ENCODE measurements around the gene NUP50.

NUP50 gene, protein sequence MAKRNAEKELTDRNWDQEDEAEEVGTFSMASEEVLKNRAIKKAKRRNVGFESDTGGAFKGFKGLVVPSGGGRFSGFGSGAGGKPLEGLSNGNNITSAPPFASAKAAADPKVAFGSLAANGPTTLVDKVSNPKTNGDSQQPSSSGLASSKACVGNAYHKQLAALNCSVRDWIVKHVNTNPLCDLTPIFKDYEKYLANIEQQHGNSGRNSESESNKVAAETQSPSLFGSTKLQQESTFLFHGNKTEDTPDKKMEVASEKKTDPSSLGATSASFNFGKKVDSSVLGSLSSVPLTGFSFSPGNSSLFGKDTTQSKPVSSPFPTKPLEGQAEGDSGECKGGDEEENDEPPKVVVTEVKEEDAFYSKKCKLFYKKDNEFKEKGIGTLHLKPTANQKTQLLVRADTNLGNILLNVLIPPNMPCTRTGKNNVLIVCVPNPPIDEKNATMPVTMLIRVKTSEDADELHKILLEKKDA

GRCh38 chr22:45163451-45164269, at the start of gene NUP50:
Gene NUP50, plus strand, starts transcription at chr22:45163925. Its CDS starts 4,253 bp downstream, at chr22:45168178.
- peak; percentile 95 for DNase-seq

- DNase-seq: no peak
Observed at GRCh38 chr22:45120440-45120839, 43.3 kb upstream of the NUP50 start.

DNA sequence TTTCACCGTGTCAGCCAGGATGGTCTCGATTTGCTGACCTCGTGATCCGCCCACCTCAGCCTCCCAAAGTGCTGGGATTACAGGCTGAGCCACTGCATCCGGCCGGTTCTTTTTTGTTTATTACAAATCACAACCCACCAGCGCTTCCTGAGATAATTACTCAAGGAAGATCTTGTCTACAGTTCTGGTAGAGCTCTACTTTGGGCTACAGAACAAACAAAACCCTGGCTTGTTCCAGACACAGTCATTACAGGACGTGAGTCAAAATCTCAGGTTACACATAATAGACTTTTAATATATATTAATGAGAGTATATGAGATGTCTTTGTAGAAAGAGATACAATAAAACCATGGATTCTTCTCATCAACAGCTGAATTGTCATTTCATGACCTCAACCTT, 42.8 kb upstream of the NUP50 start:
- no peak for DNase-seq

DNA sequence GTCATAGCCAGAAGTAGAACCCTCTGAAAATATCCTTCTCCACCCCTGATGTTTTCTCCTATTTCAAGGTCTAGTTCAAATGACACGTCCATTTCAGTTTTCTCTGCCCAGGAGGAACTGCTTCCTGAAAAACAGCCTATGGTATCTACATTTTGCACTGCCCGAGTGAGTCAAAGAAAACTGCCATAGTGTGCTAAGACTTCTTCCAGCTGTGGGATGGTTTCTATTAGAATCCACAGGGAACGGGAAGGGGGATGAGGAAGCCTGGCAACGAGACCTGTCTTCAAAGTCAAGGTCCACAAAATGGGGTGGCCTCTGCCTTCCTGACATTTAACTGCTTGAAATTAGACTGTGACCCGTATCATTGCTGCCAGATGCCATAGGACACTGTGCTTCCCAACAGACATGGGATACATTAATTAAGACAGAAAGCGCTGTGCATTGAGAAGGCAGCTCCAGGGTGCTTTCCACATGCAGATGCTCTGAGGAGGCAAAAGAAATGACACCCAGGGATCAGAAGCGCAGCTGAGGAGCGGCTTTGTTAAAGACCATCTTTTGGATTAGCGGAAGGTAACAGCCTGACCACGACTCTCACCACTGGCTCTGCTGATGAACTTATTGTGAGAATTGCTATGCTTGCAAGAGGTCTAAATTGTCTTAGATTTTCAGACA, 39.4 kb upstream of the NUP50 start:
- no peak for DNase-seq

GRCh38 chr22:45125188-45125587, 38.5 kb upstream of the NUP50 start:
- DNase-seq: no peak

GRCh38 chr22:45127866-45128265, 35.9 kb upstream of the NUP50 start:
- DNase-seq: no peak

GRCh38 chr22:45129703-45130524, 33.8 kb upstream of the NUP50 start:
- no peak for DNase-seq

DNA sequence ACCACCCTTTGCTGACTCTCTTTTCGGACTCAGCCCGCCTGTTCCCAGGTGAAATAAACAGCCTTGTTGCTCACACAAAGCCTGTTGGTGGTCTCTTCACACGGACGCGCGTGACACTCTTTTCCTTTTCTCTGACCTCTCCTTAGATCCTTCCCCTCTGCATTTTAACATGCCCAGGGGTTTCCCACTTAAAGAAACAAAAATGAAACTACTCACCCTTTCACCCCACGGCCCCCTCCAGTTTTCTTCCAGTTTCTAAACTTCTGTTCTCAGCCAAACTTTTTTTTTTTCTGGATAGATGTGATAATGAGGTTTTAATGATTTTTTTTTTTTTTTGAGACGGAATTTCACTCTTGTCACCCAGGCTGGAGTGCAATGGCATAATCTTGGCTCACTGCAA, 32.8 kb upstream of the NUP50 start:
- DNase-seq: no peak

- no peak for DNase-seq
Observed at GRCh38 chr22:45131749-45132148, 32.0 kb upstream of the NUP50 start.

- DNase-seq: no peak
Observed at GRCh38 chr22:45134313-45134712, 29.4 kb upstream of the NUP50 start.

- no peak for DNase-seq
Observed at GRCh38 chr22:45136594-45136993, 27.1 kb upstream of the NUP50 start.

- no peak for DNase-seq
Observed at GRCh38 chr22:45139693-45140092, 24.0 kb upstream of the NUP50 start.

- DNase-seq: no peak
Observed at GRCh38 chr22:45142376-45142775, 21.3 kb upstream of the NUP50 start.

GRCh38 chr22:45144916-45145315, 18.8 kb upstream of the NUP50 start:
- DNase-seq: no peak

GRCh38 chr22:45149671-45150070, 14.1 kb upstream of the NUP50 start:
- DNase-seq: no peak

- no peak for DNase-seq
Observed at GRCh38 chr22:45150139-45150538, 13.6 kb upstream of the NUP50 start.

- no peak for DNase-seq
Observed at GRCh38 chr22:45151503-45151902, 12.2 kb upstream of the NUP50 start.

DNA sequence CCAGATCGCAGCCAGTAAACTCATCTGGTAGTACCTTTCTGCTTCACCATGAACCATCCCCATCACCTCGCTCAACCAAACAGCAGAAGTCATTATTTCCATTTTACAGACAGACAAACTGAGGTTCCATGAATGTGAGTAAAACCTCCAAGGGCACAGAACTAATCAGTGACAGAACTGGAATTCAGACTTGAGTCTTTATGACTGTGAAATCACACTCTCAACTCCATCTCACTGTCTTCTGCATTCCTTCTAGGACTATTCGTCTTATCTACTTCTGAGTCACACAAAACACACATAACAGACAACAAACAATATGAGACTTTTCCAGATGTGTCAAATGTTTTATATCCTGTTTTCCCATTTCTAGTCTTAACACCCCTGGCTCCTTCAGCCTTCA, 9.3 kb upstream of the NUP50 start:
- DNase-seq: no peak

DNA sequence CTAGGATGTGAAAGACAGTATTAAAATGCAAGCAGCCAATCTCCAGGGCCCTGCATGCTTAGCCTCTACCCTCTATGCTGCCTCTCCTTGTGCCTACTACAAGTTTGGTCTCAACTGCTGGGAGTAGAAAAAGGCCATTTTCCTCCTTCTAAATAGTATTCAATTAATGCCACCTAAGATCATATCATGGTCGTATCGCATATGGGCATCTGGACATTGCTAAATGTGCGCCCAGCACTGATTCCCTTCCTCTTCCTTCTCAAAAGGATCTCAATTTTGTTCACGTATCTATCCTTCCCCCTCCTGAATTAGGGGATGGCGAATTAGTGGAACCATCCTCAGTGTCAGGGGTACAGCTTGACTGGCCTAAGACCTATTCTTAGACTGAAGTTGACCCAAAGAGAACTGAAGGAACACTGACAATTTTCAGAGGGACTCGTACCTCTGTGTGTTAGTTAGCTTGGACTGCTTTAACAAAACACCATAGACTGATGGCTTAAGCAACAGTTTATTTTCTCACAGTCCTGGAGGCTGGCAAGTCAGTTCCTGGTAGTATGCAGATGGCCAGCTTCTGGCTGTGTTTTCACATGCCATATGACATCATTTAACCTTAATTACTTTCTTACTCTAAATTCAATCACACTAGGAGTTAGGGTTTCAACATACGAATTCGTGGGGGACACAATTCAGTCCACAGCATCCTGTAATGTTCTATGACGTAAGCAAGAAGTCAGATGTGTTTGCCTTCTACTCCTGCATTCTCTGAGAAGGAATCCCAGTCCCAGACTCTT, 8.5 kb upstream of the NUP50 start:
- no peak for DNase-seq

GRCh38 chr22:45157907-45158306, 5.8 kb upstream of the NUP50 start:
- no peak for DNase-seq

GRCh38 chr22:45159652-45160462, 3.9 kb upstream of the NUP50 start:
- no peak for DNase-seq

All from activated CD4-positive, alpha-beta T cell treated with anti-CD3 and anti-CD28 coated beads, Interleukin-2, amount 50 U/mL, for 1 hour (primary cell).